Gastrocnemius medialis (tissue), 4 donors: ENCODE results near the gene DYNLT2.

ENCODE experiments used
- CTCF ChIP-seq, 5 experiments: fragments of 450-650 bp in 3 of 5; fragments of 200-600 bp in 2 of 5; sonication (generic) in 2 of 5; IDR thresholded peaks in 4 of 5; conservative IDR thresholded peaks in 1 of 5; 1 replicate in 4 of 5; 2 replicates in 1 of 5; pipeline ENCODE4 v1.5.1; 2016 to 2019; ENCODE audit warnings: antibody characterized with exemption in 5 of 5, mild to moderate bottlenecking in 3 of 5, moderate library complexity in 3 of 5
- POLR2A ChIP-seq, 2 donors: fragments of 450-650 bp; IDR thresholded peaks; one replicate each; pipeline ENCODE4 v1.6.1; 2017; ENCODE audit warnings: antibody characterized with exemption in 2 of 2, mild to moderate bottlenecking in 2 of 2, moderate library complexity in 2 of 2

GRCh38 chr6:169794317-169795055, 43.1 kb upstream of the DYNLT2 start:
- TF ChIP-seq CTCF (IDR thresholded peaks at IDR 0.05 in 4 of 5, conservative IDR thresholded peaks at IDR 0.05 in 1 of 5) (no peak), POLR2A (IDR thresholded peaks at IDR 0.05) (no peak)
